ENCODE data around the gene RAB6A.
A peak's percentile ranks its signal among the peaks of the same experiment; 100 is the strongest.

RAB6A gene

GRCh38 chr11:73651252-73651651 lies 109.6 kb downstream of the RAB6A start:
- no peaks in the 10 kb centered on the region for H3K9me3 ChIP-seq (ENCODE audit: insufficient read depth, low read depth, low read length)
- H3K27me3 ChIP-seq (ENCODE audit: insufficient read depth, low read length): no peaks in the 10 kb centered on the region
- H3K36me3 ChIP-seq (ENCODE audit: insufficient read depth, low read depth, low read length): no peaks in the 10 kb centered on the region
- no peak overlapping the region for H3K9ac ChIP-seq (ENCODE audit: low read depth, low read length)
- no peak overlapping the region for H3K4me3 ChIP-seq (ENCODE audit: low read length)
- H3K27ac ChIP-seq (ENCODE audit: low read length): no peak overlapping the region
- peaks cover 7% of the 10 kb centered on the region; the same call in 1 of the 2 replicates for H3K4me1 ChIP-seq (ENCODE audit: insufficient read depth, low read length)

- H3K9ac ChIP-seq (ENCODE audit: low read depth, low read length): no peak overlapping the region
- peaks cover 5% of the 10 kb centered on the region; the same call in 1 of the 2 replicates for H3K27me3 ChIP-seq (ENCODE audit: insufficient read depth, low read length)
- peaks cover 7% of the 10 kb centered on the region; the same call in 1 of the 2 replicates for H3K4me1 ChIP-seq (ENCODE audit: insufficient read depth, low read length)
- no peaks in the 10 kb centered on the region for H3K36me3 ChIP-seq (ENCODE audit: insufficient read depth, low read depth, low read length)
- H3K9me3 ChIP-seq (ENCODE audit: insufficient read depth, low read depth, low read length): no peaks in the 10 kb centered on the region
- no peak overlapping the region for H3K4me3 ChIP-seq (ENCODE audit: low read length)
- H3K27ac ChIP-seq (ENCODE audit: low read length): no peak overlapping the region
Measured at GRCh38 chr11:73650400-73650799, 110.5 kb downstream of the RAB6A start.

DNA sequence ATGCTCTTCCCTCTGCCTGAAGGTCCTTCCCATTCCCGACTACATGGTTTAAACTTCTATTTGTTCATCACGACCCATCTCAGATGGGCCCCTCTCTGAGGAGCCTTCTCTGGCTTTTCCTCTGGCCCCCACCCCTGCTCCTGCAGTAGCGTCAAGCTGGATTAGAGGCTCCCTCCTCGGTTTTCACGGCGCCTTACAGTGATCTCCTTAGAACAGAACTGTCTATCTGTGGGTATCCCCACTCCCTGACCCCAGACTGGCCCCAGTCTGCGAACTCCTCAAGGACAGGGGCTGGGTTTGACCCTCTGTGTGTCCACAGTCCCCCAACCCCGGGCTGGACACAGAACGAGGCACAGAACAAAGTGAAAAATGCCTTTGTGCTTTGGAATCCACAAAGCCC lies 111.7 kb downstream of the RAB6A start:
- H3K9ac ChIP-seq (ENCODE audit: low read depth, low read length): no peak overlapping the region

GRCh38 chr11:73648571-73649046 lies 112.3 kb downstream of the RAB6A start:
- no peaks in the 10 kb centered on the region for H3K36me3 ChIP-seq (ENCODE audit: insufficient read depth, low read depth, low read length)
- no peaks in the 10 kb centered on the region for H3K9me3 ChIP-seq (ENCODE audit: insufficient read depth, low read depth, low read length)
- peaks cover 9% of the 10 kb centered on the region; the same call in 1 of the 2 replicates for H3K27me3 ChIP-seq (ENCODE audit: insufficient read depth, low read length)
- H3K4me3 ChIP-seq (ENCODE audit: low read length): no peak overlapping the region
- H3K27ac ChIP-seq (ENCODE audit: low read length): no peak overlapping the region
- no peak overlapping the region for H3K9ac ChIP-seq (ENCODE audit: low read depth, low read length)
- peaks cover 10% of the 10 kb centered on the region; the same call in 1 of the 2 replicates for H3K4me1 ChIP-seq (ENCODE audit: insufficient read depth, low read length)

More for the DNA sequence above, 111.7 kb downstream of the RAB6A start:
- Histone ChIP-seq H3K36me3 (ENCODE audit: insufficient read depth, low read depth, low read length) (no peaks in the 10 kb centered on the region), H3K4me1 (ENCODE audit: insufficient read depth, low read length) (peaks cover 10% of the 10 kb centered on the region; the same call in 1 of the 2 replicates), H3K4me3 (ENCODE audit: low read length) (no peak overlapping the region), H3K27me3 (ENCODE audit: insufficient read depth, low read length) (peaks cover 9% of the 10 kb centered on the region; the same call in 1 of the 2 replicates), H3K9me3 (ENCODE audit: insufficient read depth, low read depth, low read length) (no peaks in the 10 kb centered on the region), H3K27ac (ENCODE audit: low read length) (no peak overlapping the region)

DNA sequence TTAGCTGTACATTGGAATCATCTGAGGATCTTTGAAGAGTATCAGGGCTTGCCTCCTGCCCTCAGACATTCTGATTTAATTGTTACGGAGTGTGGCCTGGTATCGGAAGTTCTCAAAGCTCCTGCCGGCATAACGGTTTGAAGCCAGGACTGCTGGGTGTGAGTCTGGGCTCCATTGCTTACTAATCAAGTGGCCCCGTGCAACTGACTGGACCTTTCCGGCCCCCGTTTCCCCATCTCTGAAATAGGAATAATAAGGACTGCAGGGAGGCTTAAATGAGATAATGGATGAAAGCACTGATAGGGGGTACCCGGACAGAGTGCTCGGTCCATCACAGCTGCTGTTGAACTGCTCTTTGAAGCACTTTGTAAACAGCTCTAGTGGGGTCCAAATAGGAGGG lies 112.8 kb downstream of the RAB6A start:
- Histone ChIP-seq H3K36me3 (ENCODE audit: insufficient read depth, low read depth, low read length) (no peaks in the 10 kb centered on the region), H3K9ac (ENCODE audit: low read depth, low read length) (no peak overlapping the region; the same call in 1 of the 2 replicates), H3K27ac (ENCODE audit: low read length) (no peak overlapping the region), H3K27me3 (ENCODE audit: insufficient read depth, low read length) (peaks cover 9% of the 10 kb centered on the region; the same call in 1 of the 2 replicates), H3K4me1 (ENCODE audit: insufficient read depth, low read length) (peaks cover 10% of the 10 kb centered on the region; the same call in 1 of the 2 replicates), H3K9me3 (ENCODE audit: insufficient read depth, low read depth, low read length) (no peaks in the 10 kb centered on the region), H3K4me3 (ENCODE audit: low read length) (peak overlapping the region; percentile 72)

GRCh38 chr11:73647459-73648100 lies 113.3 kb downstream of the RAB6A start:
- Histone ChIP-seq H3K27me3 (ENCODE audit: insufficient read depth, low read length) (peaks cover 9% of the 10 kb centered on the region; the same call in 1 of the 2 replicates), H3K4me3 (ENCODE audit: low read length) (peak overlapping the region; percentile 72), H3K36me3 (ENCODE audit: insufficient read depth, low read depth, low read length) (no peaks in the 10 kb centered on the region), H3K27ac (ENCODE audit: low read length) (no peak overlapping the region), H3K9me3 (ENCODE audit: insufficient read depth, low read depth, low read length) (no peaks in the 10 kb centered on the region), H3K9ac (ENCODE audit: low read depth, low read length) (peak overlapping the region; percentile 27; the same call in 1 of the 2 replicates), H3K4me1 (ENCODE audit: insufficient read depth, low read length) (peaks cover 10% of the 10 kb centered on the region; the same call in 1 of the 2 replicates)

- Histone ChIP-seq H3K9ac (ENCODE audit: low read depth, low read length) (peak within 1 kb of the TSS; percentile 82; the same call in 1 of the 2 replicates), H3K4me3 (ENCODE audit: low read length) (peak within 1 kb of the TSS; percentile 90), H3K4me1 (ENCODE audit: insufficient read depth, low read length) (peaks cover 10% of the 10 kb centered on the region; the same call in 1 of the 2 replicates), H3K9me3 (ENCODE audit: insufficient read depth, low read depth, low read length) (no peaks in the 10 kb centered on the region), H3K27ac (ENCODE audit: low read length) (peak within 1 kb of the TSS; percentile 52), H3K27me3 (ENCODE audit: insufficient read depth, low read length) (peaks cover 9% of the 10 kb centered on the region), H3K36me3 (ENCODE audit: insufficient read depth, low read depth, low read length) (no peaks in the 10 kb centered on the region)
Measured at GRCh38 chr11:73645972-73646631, 114.8 kb downstream of the RAB6A start, which contains the start of gene PLEKHB1. Gene PLEKHB1, plus strand, starts transcription at chr11:73646581. Its CDS starts 28 bp downstream, at chr11:73646609.

DNA sequence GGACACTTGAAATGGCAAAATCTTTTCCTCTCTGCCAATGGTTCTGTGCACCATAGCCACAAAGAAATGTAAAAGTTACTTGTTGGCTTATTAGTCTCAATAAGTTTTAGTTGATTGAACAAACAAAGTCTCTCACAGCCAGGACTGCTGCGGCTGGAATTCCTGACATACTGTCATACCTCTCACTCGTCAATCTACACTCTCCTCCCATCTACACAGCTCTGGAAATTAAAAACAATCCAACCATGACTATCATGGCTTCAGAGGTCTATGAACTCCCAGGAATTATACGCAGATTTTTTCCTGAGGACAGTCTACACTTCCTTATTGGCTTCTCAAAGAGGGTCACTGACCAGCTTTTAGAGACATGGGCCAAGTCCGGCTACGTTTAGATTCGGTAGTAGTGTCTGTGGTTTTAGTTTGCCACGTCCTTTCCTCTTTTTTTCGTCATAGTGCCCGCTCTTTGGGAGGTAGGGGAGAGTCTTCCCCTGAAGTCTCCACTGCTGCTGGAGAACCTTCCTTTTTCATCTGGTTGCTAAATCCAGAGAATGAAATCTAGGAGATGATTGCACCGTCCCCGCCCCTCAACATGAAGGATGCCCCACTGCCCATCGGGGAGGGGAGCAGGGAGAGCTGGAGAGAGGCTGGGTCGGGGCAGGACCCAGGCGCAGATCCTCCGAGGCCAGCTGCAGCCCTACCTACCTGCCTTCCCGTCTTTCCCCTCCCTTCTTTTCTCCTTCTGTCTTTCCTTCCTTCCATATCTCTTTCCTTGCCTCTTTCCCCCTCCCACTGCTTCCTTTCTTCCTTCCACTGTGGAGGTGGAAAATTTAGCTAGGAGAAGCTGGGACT lies 115.5 kb downstream of the RAB6A start:
- Histone ChIP-seq H3K4me1 (ENCODE audit: insufficient read depth, low read length) (peaks cover 10% of the 10 kb centered on the region; the same call in 1 of the 2 replicates), H3K9me3 (ENCODE audit: insufficient read depth, low read depth, low read length) (no peaks in the 10 kb centered on the region), H3K9ac (ENCODE audit: low read depth, low read length) (peak overlapping the region; percentile 82; the same call in 1 of the 2 replicates), H3K36me3 (ENCODE audit: insufficient read depth, low read depth, low read length) (no peaks in the 10 kb centered on the region), H3K4me3 (ENCODE audit: low read length) (peak overlapping the region; percentile 90), H3K27me3 (ENCODE audit: insufficient read depth, low read length) (peaks cover 9% of the 10 kb centered on the region), H3K27ac (ENCODE audit: low read length) (peak overlapping the region; percentile 52)

- no peak overlapping the region for H3K4me3 ChIP-seq (ENCODE audit: low read length)
- no peaks in the 10 kb centered on the region for H3K36me3 ChIP-seq (ENCODE audit: insufficient read depth, low read depth, low read length)
Measured at GRCh38 chr11:73641668-73642067, 119.2 kb downstream of the RAB6A start.

GRCh38 chr11:73640592-73640991 lies 120.3 kb downstream of the RAB6A start:
- 0 out of 2 replicates have a peak, but pooled peaks cover 2% of the 10 kb centered on the region for H3K4me1 ChIP-seq (ENCODE audit: insufficient read depth, low read length)
- H3K36me3 ChIP-seq (ENCODE audit: insufficient read depth, low read depth, low read length): no peaks in the 10 kb centered on the region
- no peak overlapping the region for H3K27ac ChIP-seq (ENCODE audit: low read length)
- no peaks in the 10 kb centered on the region for H3K9me3 ChIP-seq (ENCODE audit: insufficient read depth, low read depth, low read length)
- no peak overlapping the region for H3K4me3 ChIP-seq (ENCODE audit: low read length)
- H3K27me3 ChIP-seq (ENCODE audit: insufficient read depth, low read length): peaks cover 7% of the 10 kb centered on the region
- no peak overlapping the region for H3K9ac ChIP-seq (ENCODE audit: low read depth, low read length)

More at GRCh38 chr11:73641668-73642067, 119.2 kb downstream of the RAB6A start:
- Histone ChIP-seq H3K27me3 (ENCODE audit: insufficient read depth, low read length) (peaks cover 9% of the 10 kb centered on the region), H3K27ac (ENCODE audit: low read length) (no peak overlapping the region), H3K9me3 (ENCODE audit: insufficient read depth, low read depth, low read length) (no peaks in the 10 kb centered on the region), H3K9ac (ENCODE audit: low read depth, low read length) (no peak overlapping the region), H3K4me1 (ENCODE audit: insufficient read depth, low read length) (peaks cover 5% of the 10 kb centered on the region; the same call in 1 of the 2 replicates)

DNA sequence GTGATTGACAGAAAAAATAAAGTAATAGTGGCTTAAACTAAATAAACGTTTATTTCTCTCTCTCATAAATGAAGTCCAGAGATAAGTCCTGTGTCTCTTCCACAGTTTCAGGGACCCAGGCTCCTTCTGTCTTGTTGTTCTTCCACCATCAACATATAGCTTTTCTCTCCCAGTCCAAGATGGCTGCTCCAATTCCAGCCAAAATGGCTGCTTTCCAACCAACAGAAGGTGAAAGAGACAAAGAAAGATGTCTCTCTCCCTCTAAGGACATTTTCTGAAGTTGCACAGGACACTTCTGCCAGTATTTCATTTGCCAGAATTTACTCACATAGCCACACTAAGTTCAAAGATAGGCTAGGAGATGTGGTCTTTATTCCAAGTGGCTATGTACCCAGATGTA lies 123.9 kb downstream of the RAB6A start:
- Histone ChIP-seq H3K4me3 (ENCODE audit: low read length) (no peak overlapping the region), H3K9ac (ENCODE audit: low read depth, low read length) (no peak overlapping the region), H3K27me3 (ENCODE audit: insufficient read depth, low read length) (no peaks in the 10 kb centered on the region; the same call in 1 of the 2 replicates), H3K36me3 (ENCODE audit: insufficient read depth, low read depth, low read length) (no peaks in the 10 kb centered on the region), H3K27ac (ENCODE audit: low read length) (no peak overlapping the region), H3K9me3 (ENCODE audit: insufficient read depth, low read depth, low read length) (no peaks in the 10 kb centered on the region), H3K4me1 (ENCODE audit: insufficient read depth, low read length) (peaks cover 5% of the 10 kb centered on the region; the same call in 1 of the 2 replicates)
